Parietal lobe (tissue), 1 donor: Measurements from ENCODE around the gene ENTPD8. TPM values are rescaled to one million over a fixed set of nuclear protein-coding genes. Genes with fewer than 3 reads are reported as not detected.

Experiments
- total RNA-seq: library from RNA; depleted of rRNA; stranded (reverse); fragments of >200 nt; gene quantifications from one replicate; pipeline ENCODE4 v1.2.3, GENCODE V29; 2014

ENTPD8 gene, protein sequence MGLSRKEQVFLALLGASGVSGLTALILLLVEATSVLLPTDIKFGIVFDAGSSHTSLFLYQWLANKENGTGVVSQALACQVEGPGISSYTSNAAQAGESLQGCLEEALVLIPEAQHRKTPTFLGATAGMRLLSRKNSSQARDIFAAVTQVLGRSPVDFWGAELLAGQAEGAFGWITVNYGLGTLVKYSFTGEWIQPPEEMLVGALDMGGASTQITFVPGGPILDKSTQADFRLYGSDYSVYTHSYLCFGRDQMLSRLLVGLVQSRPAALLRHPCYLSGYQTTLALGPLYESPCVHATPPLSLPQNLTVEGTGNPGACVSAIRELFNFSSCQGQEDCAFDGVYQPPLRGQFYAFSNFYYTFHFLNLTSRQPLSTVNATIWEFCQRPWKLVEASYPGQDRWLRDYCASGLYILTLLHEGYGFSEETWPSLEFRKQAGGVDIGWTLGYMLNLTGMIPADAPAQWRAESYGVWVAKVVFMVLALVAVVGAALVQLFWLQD
- total RNA-seq, result not detected

DNA sequence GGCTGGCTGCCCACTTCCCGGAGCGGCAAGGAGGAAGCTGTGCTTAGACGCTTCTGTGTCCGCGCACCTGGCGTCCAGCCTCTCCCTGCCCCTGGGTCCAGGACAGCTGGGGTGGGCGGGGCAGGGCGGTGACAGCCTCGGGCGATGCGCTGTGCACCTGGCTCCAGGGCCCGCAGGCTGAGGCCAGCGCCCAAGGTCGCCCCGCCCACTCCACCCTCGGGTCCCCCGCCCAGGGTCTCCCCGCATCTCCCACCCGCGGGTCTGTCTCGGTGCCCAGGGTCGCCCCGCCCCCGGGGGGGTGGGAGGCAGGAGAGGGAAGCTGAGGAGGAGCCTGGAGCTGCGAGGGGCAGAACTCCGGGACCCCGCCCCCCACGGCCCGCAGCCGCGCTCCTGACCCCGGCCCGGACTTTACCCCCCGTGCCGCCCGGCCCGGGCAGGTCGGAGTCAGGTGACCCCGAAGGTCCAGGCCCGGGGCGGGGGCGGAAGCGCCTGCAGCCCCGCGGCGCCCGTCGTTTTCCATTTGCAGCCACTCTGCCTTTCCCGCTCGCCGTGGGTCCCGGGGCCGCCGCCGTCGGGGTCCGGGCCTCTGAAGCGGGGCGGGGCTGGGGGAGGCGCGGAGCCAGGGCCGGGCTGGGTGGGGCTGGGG, at the start of gene ENTPD8:
Gene ENTPD8 (minus strand): TSS at position 69 of the 646 bp plus-strand sequence. CDS start 3,072 bp downstream, outside the sequence.

DNA sequence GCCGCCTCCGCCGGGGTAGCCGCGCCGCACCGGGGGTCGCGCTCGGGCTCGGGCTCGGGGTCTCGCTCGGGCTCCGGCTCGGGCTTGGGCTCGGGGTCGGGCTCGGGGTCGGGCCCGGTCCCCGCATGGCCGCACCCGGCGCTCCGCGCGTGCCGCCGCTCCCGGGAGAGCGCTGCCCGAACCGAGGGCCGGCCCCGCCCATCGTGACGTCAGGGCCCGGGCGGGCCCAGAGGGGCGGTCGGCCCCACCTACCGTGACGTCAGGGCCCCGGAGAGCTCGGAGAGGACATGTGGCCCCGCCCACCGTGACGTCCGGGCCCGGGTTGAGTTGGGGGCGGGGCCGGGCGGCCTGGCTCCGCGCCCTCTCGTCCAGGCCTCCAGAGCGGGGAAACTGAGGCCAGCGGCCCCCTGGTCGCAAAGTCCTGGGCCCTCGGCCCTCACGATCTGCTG, 18.0 kb upstream of the ENTPD8 start, which contains the start of gene NSMF:
Gene NSMF (minus strand): TSS at position 183 of the 449 bp plus-strand sequence. CDS start 232 bp downstream, outside the sequence.

DNA sequence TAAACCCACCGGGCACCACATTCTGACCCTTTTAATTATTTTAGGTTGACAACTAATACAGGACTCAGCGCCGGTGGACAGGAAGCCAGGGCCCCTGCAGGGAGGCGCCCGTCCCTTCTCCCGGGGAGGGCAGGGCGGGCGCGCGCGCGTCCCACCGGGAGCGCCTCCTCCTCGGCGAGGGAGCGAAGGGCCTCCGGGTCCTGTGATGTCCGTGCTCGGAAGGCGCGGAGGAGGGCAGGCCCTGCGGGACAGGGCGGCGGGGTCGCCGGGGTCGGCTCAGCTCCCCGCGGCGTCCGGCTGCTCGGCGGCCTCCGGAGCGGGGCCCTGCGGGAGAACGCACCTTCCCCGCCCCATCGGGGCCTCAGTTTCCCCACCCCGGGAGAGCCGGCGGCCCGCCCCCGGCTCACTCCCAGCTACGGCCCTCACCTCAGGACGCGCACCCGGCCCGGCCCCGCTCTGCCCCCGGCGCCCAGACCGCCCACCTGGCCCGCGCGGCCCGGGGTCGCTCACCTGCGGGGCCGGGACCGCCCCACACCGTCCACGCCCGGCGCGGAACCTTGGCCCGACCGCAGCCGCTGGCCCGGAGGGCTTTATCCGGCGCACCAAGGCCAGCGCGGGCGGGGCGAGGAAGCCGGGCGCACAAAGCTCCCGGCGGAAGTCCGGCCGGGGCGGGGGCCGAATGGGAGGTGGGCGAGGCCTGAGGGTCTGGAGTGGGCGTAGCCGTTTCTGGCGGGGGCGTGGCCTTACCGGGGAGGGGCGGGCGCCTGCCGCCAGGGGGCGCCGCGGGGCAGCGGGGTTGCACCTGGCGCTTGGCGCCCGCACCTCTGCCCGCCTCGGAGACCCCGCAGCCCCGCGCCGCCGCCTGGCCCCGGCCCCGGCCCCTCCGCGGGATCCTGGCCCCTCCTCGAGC, 18.3 kb downstream of the ENTPD8 start, which contains the start of the genes EXD3 and NOXA1:
Gene EXD3 (minus strand): TSS at position 559 of the 910 bp plus-strand sequence. CDS start 27,805 bp downstream, outside the sequence.
Gene NOXA1 (plus strand): TSS at position 790 of the 910 bp plus-strand sequence. CDS start 137 bp downstream, outside the sequence.

Other genes with a start within 250 kb of the ENTPD8 start
- gene TPRN, start 240.6 kb downstream of the ENTPD8 start, total RNA-seq, result 7.5 TPM
- gene TMEM203, start 235.7 kb downstream of the ENTPD8 start, total RNA-seq, result 31.6 TPM
- gene NDOR1, start 235.7 kb downstream of the ENTPD8 start, total RNA-seq, result 6.9 TPM
- 1.9 TPM for gene RNF208, start 219.1 kb downstream of the ENTPD8 start, total RNA-seq
- not detected for gene CYSRT1, start 216.2 kb downstream of the ENTPD8 start, total RNA-seq
- not detected for gene RNF224, start 213.9 kb downstream of the ENTPD8 start, total RNA-seq
- gene SLC34A3, start 210.5 kb downstream of the ENTPD8 start, total RNA-seq, result not detected
- gene TUBB4B, start 200.1 kb downstream of the ENTPD8 start, total RNA-seq, result 88.9 TPM
- gene STPG3, start 190.1 kb downstream of the ENTPD8 start, total RNA-seq, result not detected
- 34.4 TPM for gene NELFB, start 186.0 kb downstream of the ENTPD8 start, total RNA-seq
- gene TOR4A, start 163.6 kb downstream of the ENTPD8 start, total RNA-seq, result 0.31 TPM
- gene NRARP, start 139.1 kb downstream of the ENTPD8 start, total RNA-seq, result 5.0 TPM
- gene EXD3, start 18.2 kb downstream of the ENTPD8 start, total RNA-seq, result 36.9 TPM
- 2.5 TPM for gene NOXA1, start 18.0 kb downstream of the ENTPD8 start, total RNA-seq
- gene NSMF, start 18.0 kb upstream of the ENTPD8 start, total RNA-seq, result 66.7 TPM
- gene PNPLA7, start 109.0 kb upstream of the ENTPD8 start, total RNA-seq, result 3.8 TPM
- 19.7 TPM for gene MRPL41, start 110.5 kb upstream of the ENTPD8 start, total RNA-seq
- 49.1 TPM for gene DPH7, start 137.6 kb upstream of the ENTPD8 start, total RNA-seq
- gene ZMYND19, start 149.2 kb upstream of the ENTPD8 start, total RNA-seq, result 20.7 TPM
- gene ARRDC1, start 164.3 kb upstream of the ENTPD8 start, total RNA-seq, result 42.9 TPM
- 128 TPM for gene EHMT1, start 177.6 kb upstream of the ENTPD8 start, total RNA-seq